SK-N-MC (cell line): Measurements from ENCODE around the gene ABHD13.

Source experiments
- EZH2 ChIP-seq: fragments of 200-600 bp; sonication (generic); IDR thresholded peaks from one replicate; pipeline ENCODE4 v1.6.1; 2017; ENCODE audit warnings: antibody characterized with exemption
- FOXP2 ChIP-seq: optimal IDR thresholded peaks from 2 replicates; pipeline ENCODE3; 2011; ENCODE audit warnings: mild to moderate bottlenecking, moderate library complexity; ENCODE audit not compliant: insufficient read depth; ENCODE audit errors: extremely low read length, control extremely low read depth
- POLR2AphosphoS5 ChIP-seq: IDR thresholded peaks from 2 replicates; pipeline ENCODE4 v1.6.1; 2012; ENCODE audit warnings: mild to moderate bottlenecking, low read depth, low read length, borderline replicate concordance

GRCh38 chr13:108223687-108224503 is 5.7 kb downstream of the ABHD13 start:
- no peak for TF ChIP-seq POLR2AphosphoS5
- TF ChIP-seq EZH2: no peak
- no peak for TF ChIP-seq FOXP2
